Ammon's horn (tissue), 1 donor: ENCODE measurements around the gene TIAM2.

Source experiments
- DNase-seq: peaks from one replicate; pipeline ENCODE4 v3.0.0-alpha.2; 2016; ENCODE audit warnings: low spot score

Gene TIAM2

DNA sequence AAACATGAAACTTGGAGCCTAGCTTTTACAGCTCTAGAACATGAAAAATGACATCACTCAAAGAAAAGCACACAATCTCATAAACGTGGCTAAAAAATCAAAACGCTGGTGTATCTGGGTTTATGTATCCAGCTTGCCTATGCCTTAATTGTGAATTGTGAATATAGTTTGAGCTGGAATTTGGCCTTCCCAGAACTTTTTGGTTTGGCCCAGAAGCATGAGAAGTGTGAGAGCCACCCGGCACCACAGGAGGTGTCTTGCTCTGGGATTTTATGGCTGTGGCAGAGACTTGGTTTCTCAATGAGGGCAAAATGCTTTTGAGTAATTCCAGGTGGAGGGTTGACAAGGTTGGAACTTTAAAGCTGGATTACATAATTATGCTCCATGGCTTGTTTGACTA lies 69.2 kb downstream of the TIAM2 start:
- DNase-seq = no peak

GRCh38 chr6:155066361-155066760 lies 71.2 kb downstream of the TIAM2 start:
- DNase-seq = no peak

DNA sequence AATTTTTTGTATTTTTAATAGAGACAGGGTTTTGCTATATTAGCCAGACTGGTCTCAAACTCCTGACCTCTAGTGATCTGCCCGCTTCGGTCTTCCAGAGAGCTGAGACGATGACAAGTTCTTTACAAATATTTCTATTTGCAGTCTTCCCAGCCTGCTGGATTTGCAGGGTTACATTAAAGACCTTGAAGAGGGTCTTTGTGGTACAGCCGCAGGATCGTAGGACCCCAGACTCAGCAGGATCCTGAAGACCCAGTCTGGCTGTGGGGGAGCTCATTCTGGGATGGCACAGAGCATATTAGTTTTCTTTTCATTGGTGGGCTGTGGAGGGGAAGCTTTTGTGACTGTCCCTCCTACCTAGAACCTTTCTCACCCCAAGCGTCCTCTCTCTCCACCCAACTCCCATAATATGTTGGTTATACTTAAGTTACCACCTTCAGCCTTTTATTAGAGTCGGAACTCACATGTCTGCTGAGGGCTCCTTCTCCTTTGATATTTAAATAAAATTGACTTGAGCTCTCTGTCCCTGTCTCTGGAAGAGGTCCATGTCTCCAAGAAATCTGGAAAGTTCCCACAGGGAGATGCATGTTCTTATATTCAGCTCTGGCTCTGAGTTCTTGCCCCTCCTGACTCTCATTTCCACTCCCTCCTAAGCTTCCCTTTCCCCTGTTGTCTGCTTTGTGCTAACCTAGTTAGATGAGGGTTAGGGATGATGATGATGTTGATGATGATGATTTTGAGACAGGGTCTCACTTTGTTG lies 72.0 kb downstream of the TIAM2 start:
- no peak for DNase-seq

DNA sequence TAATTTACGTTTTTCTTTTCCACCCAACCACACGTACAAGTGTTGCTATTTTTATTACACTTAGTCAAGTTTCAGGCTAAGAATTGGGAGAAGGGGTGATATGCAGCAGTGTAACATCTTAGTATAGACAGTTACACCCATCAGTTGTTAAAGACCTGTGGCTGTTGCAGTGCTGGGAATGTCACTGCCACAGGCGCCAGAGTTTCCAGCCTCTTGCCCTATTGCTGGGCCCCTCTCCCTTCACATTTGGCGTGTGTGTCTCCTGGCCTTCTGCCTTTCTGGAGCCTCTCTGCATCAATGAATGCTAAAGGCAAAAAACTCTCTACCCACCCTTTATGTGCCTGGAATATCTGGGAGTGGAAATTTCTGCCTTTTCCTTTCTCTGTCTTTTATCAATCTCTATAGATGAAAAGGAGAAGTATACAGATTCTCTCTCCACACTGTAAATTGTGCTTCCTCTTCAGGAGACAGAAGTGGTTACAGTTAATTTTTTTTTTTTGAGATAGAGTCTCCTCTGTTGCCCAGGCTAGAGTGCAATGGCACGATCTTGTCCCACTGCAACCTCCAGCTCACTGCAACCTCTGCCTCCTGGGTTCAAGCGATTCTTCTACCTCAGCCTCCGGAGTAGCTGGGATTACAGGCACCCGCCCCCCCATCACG lies 73.0 kb downstream of the TIAM2 start:
- no peak for DNase-seq

GRCh38 chr6:155069543-155069942 lies 74.4 kb downstream of the TIAM2 start:
- DNase-seq = no peak

DNA sequence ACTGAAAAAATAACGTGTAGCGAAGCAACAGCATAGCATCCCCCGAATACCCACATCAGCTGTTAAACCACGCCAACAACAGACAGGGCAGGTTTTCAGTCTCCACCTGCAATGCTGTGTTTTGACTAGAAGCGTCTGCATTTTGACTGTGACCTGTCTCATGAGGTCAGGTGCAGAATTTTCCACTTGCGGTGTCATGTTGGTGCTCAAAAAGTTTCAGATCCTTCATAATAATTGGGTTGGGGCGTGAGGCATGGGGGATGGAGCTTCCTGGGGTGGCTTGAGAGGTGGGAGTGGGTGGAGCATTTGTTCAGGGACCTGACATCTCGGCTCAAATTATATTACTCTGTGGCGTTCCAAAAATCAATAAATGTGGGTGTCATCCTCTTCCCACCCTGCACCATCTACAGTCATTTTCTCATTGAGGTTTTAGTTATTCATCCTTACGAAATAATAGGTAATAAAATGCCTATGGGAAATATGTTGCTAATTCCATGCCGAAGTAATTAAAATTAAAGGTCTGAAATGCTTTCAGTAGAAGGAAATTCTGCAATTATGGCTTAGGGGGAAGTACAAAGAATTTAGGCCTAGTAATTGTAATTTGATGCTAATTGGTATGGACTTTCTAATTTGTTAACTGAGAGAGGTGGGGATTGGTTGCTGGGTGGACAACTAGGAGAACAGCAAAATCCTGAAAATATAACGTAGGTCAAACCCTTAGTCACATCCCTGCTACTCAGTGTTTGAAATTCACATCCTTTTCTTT lies 81.0 kb downstream of the TIAM2 start:
- no peak for DNase-seq

DNA sequence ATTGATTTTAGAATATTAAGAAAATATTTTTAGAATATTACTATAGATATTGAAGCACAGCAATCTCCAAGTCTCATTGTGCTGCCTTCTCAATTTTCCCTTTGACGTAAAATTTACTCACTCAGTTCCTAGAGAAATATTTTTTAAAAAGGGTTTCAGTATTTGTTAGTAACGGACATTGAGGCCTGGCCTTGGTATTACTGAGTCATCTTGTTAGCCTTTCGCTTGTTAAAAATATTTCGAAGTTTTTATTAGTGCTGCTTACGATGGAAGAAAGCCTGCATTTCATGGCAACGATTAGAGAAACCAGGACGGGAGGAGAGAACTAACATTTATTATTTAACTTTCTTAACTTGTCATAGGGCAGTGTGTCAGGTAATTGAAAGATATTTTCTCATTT lies 82.2 kb downstream of the TIAM2 start:
- DNase-seq = no peak

DNA sequence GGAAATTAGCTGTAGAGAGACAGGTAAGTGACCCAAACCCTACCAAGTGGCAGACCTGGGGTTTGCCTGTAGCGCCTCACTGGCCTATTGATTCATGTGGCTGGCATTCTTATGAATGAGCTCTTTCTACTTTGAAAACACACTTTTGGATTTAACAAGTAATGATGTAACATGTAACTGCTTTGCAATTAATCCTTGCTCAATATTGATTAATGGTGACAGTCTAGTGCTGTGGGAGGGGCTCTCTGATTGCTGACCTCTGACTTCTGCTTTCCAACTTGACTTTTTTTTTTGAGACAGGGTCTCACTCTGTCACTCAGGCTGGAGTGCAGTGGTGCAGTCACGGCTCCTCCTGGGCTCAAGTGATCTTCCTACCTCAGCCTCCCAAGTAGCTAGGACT lies 82.7 kb downstream of the TIAM2 start:
- no peak for DNase-seq

DNA sequence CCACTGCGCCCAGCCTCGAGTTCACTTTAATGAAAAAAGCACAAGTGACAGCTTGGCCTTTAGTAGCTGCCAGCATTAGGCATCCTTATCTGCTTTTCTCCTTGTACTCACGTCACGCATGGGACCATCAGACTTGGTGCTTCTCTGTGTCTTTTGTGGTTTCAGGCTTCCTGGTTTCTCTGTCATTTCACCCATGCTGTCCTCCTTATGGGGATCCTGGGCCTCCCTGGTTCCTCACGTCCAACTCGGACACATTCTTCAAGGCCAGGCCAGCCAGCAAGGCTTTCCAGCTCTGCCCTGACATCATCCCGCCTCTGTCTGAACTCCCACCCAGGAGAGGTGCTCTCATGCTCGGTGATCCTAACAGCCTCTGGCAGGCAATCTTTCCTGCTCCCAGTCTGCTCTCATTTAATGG lies 83.2 kb downstream of the TIAM2 start:
- DNase-seq = no peak

GRCh38 chr6:155079985-155080452 lies 84.9 kb downstream of the TIAM2 start:
- no peak for DNase-seq

- DNase-seq = no peak
These were observed 86.0 kb downstream of the TIAM2 start for GRCh38 chr6:155080881-155081845.

DNA sequence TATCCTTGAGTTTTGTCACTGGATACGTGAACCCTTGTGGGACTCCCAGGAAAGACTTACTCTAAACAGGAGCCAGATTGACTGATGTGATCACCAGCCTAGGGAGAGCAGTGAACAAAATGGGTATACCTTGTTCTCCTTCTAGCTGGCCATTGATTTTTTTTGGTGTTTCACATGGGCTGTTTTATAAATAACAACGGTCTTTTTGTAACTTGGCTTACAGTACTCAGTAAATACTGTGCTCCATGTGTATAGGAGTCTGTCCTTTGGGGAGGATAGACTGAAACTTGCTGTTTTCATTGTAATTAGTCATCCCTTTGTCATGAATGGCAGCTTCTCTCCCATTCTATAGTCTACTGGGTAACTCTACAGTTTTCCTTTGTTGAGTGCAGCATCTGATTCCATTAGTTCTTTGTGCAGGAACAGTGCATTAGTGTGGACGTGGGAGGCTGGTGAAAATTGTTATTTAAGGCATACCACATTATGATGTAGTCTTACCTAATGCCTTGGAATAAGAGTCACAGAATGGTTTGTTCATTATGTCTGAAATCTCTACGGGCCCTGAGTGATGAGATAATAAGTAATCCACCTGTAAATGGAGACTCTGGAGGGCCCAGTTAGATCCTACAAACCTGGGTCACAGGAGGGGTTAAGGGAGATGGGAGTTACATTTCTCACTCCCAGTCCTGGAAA lies 89.5 kb downstream of the TIAM2 start:
- DNase-seq = no peak

GRCh38 chr6:155085582-155086257 lies 90.6 kb downstream of the TIAM2 start:
- no peak for DNase-seq

DNA sequence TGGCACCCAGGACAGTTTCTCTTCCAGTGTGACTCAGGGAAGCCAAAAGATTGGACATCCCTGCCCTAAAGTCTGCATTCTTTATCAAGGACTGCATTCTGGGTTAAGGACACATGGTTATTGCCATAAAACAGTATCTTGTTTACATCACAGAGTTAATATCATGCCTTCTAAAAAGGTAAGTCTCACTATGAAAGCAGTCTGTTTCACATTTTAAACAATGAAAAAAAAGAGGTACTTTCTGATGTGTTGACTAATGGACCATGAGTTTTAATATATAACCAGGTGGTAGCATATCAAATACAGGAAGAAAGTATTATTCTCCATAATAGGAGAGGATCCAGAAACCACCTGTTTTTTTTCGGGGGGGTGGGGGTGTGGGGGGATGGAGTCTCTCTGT lies 93.7 kb downstream of the TIAM2 start:
- DNase-seq = no peak

GRCh38 chr6:155089746-155090145 lies 94.6 kb downstream of the TIAM2 start:
- DNase-seq = no peak

GRCh38 chr6:155090166-155090565 lies 95.1 kb downstream of the TIAM2 start:
- DNase-seq = no peak

DNA sequence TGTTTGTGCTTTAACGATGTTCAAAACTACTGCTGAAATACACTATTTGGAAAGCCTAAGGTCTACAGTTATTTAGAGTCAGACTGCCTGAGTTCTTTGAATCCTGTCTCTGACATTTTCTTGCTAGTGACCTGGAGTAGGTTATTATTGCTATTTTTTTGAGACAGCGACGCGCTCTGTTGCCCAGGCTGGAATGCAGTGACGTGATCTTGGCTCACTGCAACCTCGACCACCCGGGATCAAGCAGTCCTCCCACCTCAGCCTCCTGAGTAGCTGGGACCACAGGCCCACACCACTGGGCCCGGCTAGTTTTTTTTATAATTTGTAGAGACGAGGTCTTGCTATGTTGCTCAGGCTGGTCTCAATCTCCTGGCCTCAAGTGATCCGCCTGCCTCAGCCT lies 96.6 kb downstream of the TIAM2 start:
- DNase-seq = no peak

- no peak for DNase-seq
These were observed 98.3 kb downstream of the TIAM2 start for GRCh38 chr6:155093430-155093829.

DNA sequence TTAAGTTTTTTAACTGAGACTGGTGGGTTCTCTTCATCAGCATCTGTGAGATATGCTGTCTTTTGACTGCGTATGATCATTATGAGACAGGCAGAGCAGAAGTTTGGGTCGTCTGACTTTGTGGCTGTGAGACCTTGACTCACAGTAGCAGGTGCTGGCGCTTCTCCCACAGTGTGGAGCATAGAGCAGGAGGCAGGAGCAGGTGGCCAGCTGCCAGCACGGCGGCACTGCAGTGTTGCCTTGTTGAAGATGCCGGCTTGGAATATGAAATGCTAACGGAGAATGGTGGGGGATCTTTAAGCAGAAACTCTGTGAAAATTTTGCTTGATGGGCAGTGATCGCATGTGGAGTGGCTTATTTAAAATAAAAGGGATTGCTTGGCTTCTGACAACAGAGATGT lies 105.0 kb downstream of the TIAM2 start:
- DNase-seq = peak; percentile 58

DNA sequence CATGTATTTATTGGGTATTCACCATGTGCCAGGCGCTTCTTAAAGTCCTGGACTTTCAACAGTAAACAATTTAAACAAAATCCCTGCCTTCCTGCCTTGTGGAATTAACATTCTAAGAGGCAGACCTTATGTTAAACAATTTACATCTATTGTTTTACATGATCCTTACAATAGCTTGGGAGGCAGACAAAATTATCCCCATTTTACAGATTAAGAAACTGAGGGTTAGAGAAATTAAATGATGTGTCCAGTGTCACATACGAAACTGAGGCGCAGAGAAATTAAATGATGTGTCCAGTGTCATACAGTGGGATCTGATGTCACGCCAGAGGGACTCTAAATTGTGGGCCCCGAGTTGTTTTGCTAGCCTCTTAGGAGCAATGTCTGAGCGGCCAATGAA lies 105.5 kb downstream of the TIAM2 start:
- no peak for DNase-seq
